HepG2 (cell line): ENCODE results near the gene BST1. TPM values are rescaled to one million over a fixed set of nuclear protein-coding genes. Genes with fewer than 3 reads are reported as not detected.
"Not testable (repeated sequence)": the region's sequence is repeated elsewhere in the genome, so short reads cannot be mapped to it uniquely, and the experiment has no call there.

Experiments
- ATAC-seq: fragments of 200-7000 bp; cut with Tn5 transposase; 3 replicates; pipeline ENCODE4 v1.9.1; 2020; ENCODE audit warnings: mild to moderate bottlenecking, moderate library complexity
- BruUV-seq: library from RNA; stranded (reverse); fragments of 400-500 nt; replicated peaks from 2 replicates; lab custom pipeline; 2021; lab: Mats Ljungman, UMichigan
- CTCF ChIA-PET: fragments of 300-600 bp; formaldehyde crosslinking; extraction: SDS; loops from one replicate; lab custom pipeline; 2021; ENCODE audit warnings: low total read pairs, inconsistent platforms, low intra/inter-chr PET ratio; lab: Yijun Ruan, JAX
- POLR2A ChIA-PET: fragments of 350-600 bp; sonication (Branson Sonifier 250); formaldehyde crosslinking; loops from one replicate; lab custom pipeline; 2020; ENCODE audit warnings: antibody characterized with exemption, inconsistent platforms; lab: Yijun Ruan, JAX
- DNase-seq: peaks from one replicate; pipeline ENCODE4 v3.0.0-alpha.2; 2015; ENCODE audit warnings: low spot score
- FAIRE-seq: peaks from 3 replicates; lab custom pipeline; 2011; peaks lifted over from hg19 to GRCh38; lab: Jason Lieb, UNC
- H2AFZ ChIP-seq: one replicate; pipeline ENCODE4 v1.6.1; 2011; ENCODE audit warnings: low read length, inconsistent platforms
- H3K27ac ChIP-seq: fragments of 300-600 bp; 3 replicates; pipeline ENCODE4 v1.8.0; 2011; ENCODE audit warnings: mixed run types, mild to moderate bottlenecking, mixed read lengths, low read length, inconsistent platforms; ENCODE audit not compliant: insufficient read depth; ENCODE audit errors: extremely low read length
- H3K27me3 ChIP-seq, 2 experiments: fragments of 200-600 bp in 1 of 2; 2 replicates in 1 of 2; 3 replicates in 1 of 2; pipeline versions ENCODE4 v1.6.0 to v1.8.0; 2011; ENCODE audit warnings: low read length in 2 of 2, mild to moderate bottlenecking in 2 of 2, moderate library complexity in 2 of 2, inconsistent platforms in 1 of 2; ENCODE audit not compliant: insufficient read depth in 2 of 2, control insufficient read depth in 1 of 2
- H3K36me3 ChIP-seq, 2 experiments: fragments of 200-600 bp in 1 of 2; replicated peaks in 1 of 2; 2 replicates in 1 of 2; 3 replicates in 1 of 2; pipeline versions ENCODE4 v1.5.1 to v1.8.0; 2011; ENCODE audit warnings: low read length in 2 of 2, inconsistent platforms in 1 of 2; ENCODE audit not compliant: insufficient read depth in 2 of 2, control insufficient read depth in 1 of 2
- H3K4me1 ChIP-seq: 2 replicates; pipeline ENCODE4 v1.5.1; 2012; ENCODE audit warnings: low read length, inconsistent platforms; ENCODE audit not compliant: insufficient read depth
- H3K4me2 ChIP-seq: 2 replicates; pipeline ENCODE4 v1.6.0; 2011; ENCODE audit warnings: low read depth, low read length, inconsistent platforms
- H3K4me3 ChIP-seq, 3 experiments: fragments of 200-600 bp in 1 of 3; sonication (generic), shearing (Covaris generic) in 1 of 3; replicated peaks in 1 of 3; 2 replicates each; pipeline ENCODE4 v1.5.1; 2011 to 2016; ENCODE audit warnings: low read length in 3 of 3, inconsistent platforms in 2 of 3, low read depth in 2 of 3, mild to moderate bottlenecking in 2 of 3, control low read depth in 1 of 3, mixed read lengths in 1 of 3; ENCODE audit not compliant: insufficient read depth in 1 of 3
- H3K79me2 ChIP-seq: one replicate; pipeline ENCODE4 v1.6.1; 2011; ENCODE audit warnings: low read length, inconsistent platforms; ENCODE audit not compliant: insufficient read depth
- H3K9ac ChIP-seq: 2 replicates; pipeline ENCODE4 v1.6.0; 2011; ENCODE audit warnings: mild to moderate bottlenecking, low read depth, low read length, inconsistent platforms; ENCODE audit not compliant: insufficient read depth
- H3K9me3 ChIP-seq: 2 replicates; pipeline ENCODE4 v1.5.1; 2012; ENCODE audit warnings: mild to moderate bottlenecking, low read length
- H4K20me1 ChIP-seq: 2 replicates; pipeline ENCODE4 v1.6.0; 2011; ENCODE audit warnings: inconsistent platforms, mild to moderate bottlenecking, low read length, moderate library complexity; ENCODE audit not compliant: insufficient read depth
- BORCS8-MEF2B ChIP-seq: sonication (generic); formaldehyde crosslinking; IDR thresholded peaks from 2 replicates; pipeline ENCODE4 v1.8.0; 2022; ENCODE audit warnings: mild to moderate bottlenecking, missing genetic modification reagents
- CERS6 ChIP-seq: sonication (generic); formaldehyde crosslinking; IDR thresholded peaks from 2 replicates; pipeline ENCODE4 v1.5.0; 2020; ENCODE audit warnings: missing genetic modification reagents
- EP300 ChIP-seq, 3 experiments: sonication (generic) in 1 of 3; formaldehyde crosslinking in 1 of 3; IDR thresholded peaks; 2 replicates each; pipeline versions ENCODE4 v1.5.1 to v1.6.1; 2011 to 2020; ENCODE audit warnings: low read depth in 2 of 3, low read length in 2 of 3, borderline replicate concordance in 1 of 3, improper control_type of control experiment in 1 of 3, mild to moderate bottlenecking in 1 of 3, missing genetic modification reagents in 1 of 3, moderate library complexity in 1 of 3
- HNRNPL ChIP-seq: fragments of 200-400 bp; formaldehyde crosslinking; IDR thresholded peaks from 2 replicates; pipeline ENCODE4 v1.6.1; 2017; ENCODE audit warnings: mild to moderate bottlenecking, low read depth, low read length
- IRF9 ChIP-seq: sonication (generic); formaldehyde crosslinking; IDR thresholded peaks from 2 replicates; pipeline ENCODE4 v1.8.0; 2022; ENCODE audit warnings: missing genetic modification reagents, mild to moderate bottlenecking, borderline replicate concordance
- POLR2G ChIP-seq: fragments of 200-400 bp; formaldehyde crosslinking; IDR thresholded peaks from 2 replicates; pipeline ENCODE4 v1.6.1; 2018; ENCODE audit warnings: mild to moderate bottlenecking, low read depth, low read length, moderate library complexity
- SIX1 ChIP-seq: sonication (generic); formaldehyde crosslinking; IDR thresholded peaks from 2 replicates; pipeline ENCODE4 v1.4.0; 2020; ENCODE audit warnings: missing genetic modification reagents, borderline replicate concordance
- ZNF10 ChIP-seq: sonication (generic); formaldehyde crosslinking; IDR thresholded peaks from 2 replicates; pipeline ENCODE4 v1.4.0; 2020; ENCODE audit warnings: mild to moderate bottlenecking, low read depth, missing genetic modification reagents, borderline replicate concordance
- WGBS: methylation state at CpG from one replicate; pipeline ENCODE4 v1.1.6; 2017; ENCODE audit warnings: low lambda C conversion rate; 5-methylcytosine and 5-hydroxymethylcytosine counted together
- in situ Hi-C: cut with HindIII; loops from 2 replicates; pipeline ENCODE4 v1.10.0; 2017; ENCODE audit warnings: low pct_unique_long_range_greater_than_20kb; ENCODE audit not compliant: extremely low pct_ligation_motif_present
- intact Hi-C: fragments of 100-400 bp; cut with micrococcal nuclease; formaldehyde crosslinking; loops from one replicate; pipeline ENCODE4 v1.10.0; 2022; ENCODE audit not compliant: unreplicated experiment
- polyA plus RNA-seq, 8 experiments: library from polyadenylated mRNA; depleted of rRNA in 3 of 8; stranded (reverse) in 7 of 8; unstranded in 1 of 8; fragments of >200 nt; fragmentation: Illumina TruSeq in 4 of 8; extraction: Trizol in 4 of 8; gene quantifications; 2 replicates each; pipeline versions ENCODE4 v1.2.1 to v1.2.3, GENCODE V29; 2011 to 2016; ENCODE audit warnings: low read depth in 4 of 8, missing spikeins in 1 of 8, mixed read lengths in 1 of 8; ENCODE audit not compliant: insufficient read depth in 1 of 8
- total RNA-seq, 5 experiments: library from RNA; depleted of rRNA; stranded (reverse); fragments of >200 nt; fragmentation: Illumina TruSeq; extraction: Trizol; gene quantifications; 2 replicates each; pipeline ENCODE4 v1.2.3, GENCODE V29; 2016; ENCODE audit warnings: low read depth in 1 of 5

BST1 gene
- total and polyA plus RNA-seq, 2 of the 13 experiments (the other 11 are each of a cell fraction or from before 2014, with no cell fraction given): 0.09 to 0.49 TPM

DNA sequence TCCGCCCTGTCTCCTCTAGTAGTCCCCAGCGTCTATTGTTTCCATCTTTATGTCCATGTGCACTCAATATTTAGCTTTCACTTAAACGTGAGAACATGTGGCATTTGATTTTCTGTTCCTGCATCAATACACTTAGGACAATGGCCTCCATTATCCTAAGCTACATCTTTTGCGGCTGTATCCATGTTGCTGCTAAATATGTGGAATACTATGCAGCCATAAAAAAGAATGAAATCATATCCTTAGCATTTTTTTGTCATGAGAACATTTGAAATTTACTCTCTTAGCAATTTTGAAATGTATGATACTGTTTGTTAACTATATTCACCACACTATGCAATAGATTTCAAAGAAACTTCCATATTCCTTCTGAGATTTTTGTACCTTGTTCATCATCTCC lies 55.4 kb downstream of the BST1 start:
- in situ Hi-C loops: no loop called here
- peaks cover 5% of the 10 kb centered on the region; the same call in 1 of the 2 replicates for H3K4me1 ChIP-seq
- no peaks in the 10 kb centered on the region for H4K20me1 ChIP-seq
- ChIA-PET CTCF (interaction anchor here (1.8 kb wide), 1 partner anchor 279 kb away, joined by 5 read pairs; no protein-coding TSS in a partner anchor), POLR2A (no interaction called here)
- H3K36me3 ChIP-seq: no peaks in the 10 kb centered on the region
- no peaks in the 10 kb centered on the region for H3K79me2 ChIP-seq
- H3K9me3 ChIP-seq: no peaks in the 10 kb centered on the region
- DNase-seq (no peak), FAIRE-seq (no peak), ATAC-seq (no peak)
- no peak overlapping the region for H2AFZ ChIP-seq
- BruUV-seq: no TSS peak
- no peak overlapping the region for H3K27ac ChIP-seq
- intact Hi-C loops: no loop called here
- peaks cover 0 to 2% of the 10 kb centered on the region in 2 experiments; a peak in 1 of 5 replicates for H3K27me3 ChIP-seq
- 54% methylated on average over 4 of the region's 4 CpGs for WGBS
- TF ChIP-seq IRF9 (CRISPR knock-in tag) (no peak), SIX1 (CRISPR knock-in tag) (no peak), CERS6 (CRISPR knock-in tag) (no peak), ZNF10 (CRISPR knock-in tag) (no peak), POLR2G (no peak), HNRNPL (no peak), EP300 (IDR thresholded peaks at IDR 0.05; ENCODE audit: low read depth in 2 of 2, low read length in 2 of 2) (no peak), EP300 (CRISPR knock-in tag; IDR thresholded peaks at IDR 0.05; ENCODE audit: borderline replicate concordance) (no peak), BORCS8-MEF2B (CRISPR knock-in tag) (no peak)
- H3K9ac ChIP-seq: no peak overlapping the region
- H3K4me3 ChIP-seq: no peak overlapping the region
- H3K4me2 ChIP-seq: no peak overlapping the region

DNA sequence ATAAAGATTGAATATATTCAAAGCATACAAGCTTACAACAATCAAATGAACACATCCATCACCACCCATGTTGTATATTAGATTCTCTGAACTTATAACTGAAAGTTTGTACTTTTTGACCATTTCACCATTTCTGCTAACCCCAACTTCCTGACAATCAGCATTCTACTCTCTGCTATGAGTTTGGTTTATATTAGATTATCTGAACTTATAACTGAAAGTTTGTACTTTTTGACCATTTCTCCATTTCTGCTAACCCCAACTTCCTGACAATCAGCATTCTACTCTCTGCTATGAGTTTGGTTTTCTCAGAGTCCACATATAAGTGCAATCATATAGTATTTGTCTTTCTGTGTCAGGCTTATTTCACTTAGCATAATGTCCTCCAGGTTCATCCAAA lies 59.6 kb downstream of the BST1 start:
- H3K4me1 ChIP-seq, H3K27me3 ChIP-seq, POLR2A ChIA-PET, CTCF ChIA-PET, H3K9ac ChIP-seq, H3K79me2 ChIP-seq, H3K27ac ChIP-seq, intact Hi-C loops, DNase-seq, H3K4me2 ChIP-seq, H3K4me3 ChIP-seq, H2AFZ ChIP-seq, ATAC-seq, BruUV-seq, H4K20me1 ChIP-seq, H3K9me3 ChIP-seq, in situ Hi-C loops, FAIRE-seq, H3K36me3 ChIP-seq: not testable (repeated sequence)
